HG02763 (cell line): ENCODE results near the gene CLEC18B.
"Not testable (repeated sequence)": the region's sequence is repeated elsewhere in the genome, so short reads cannot be mapped to it uniquely, and the experiment has no call there.

Experiments
- ATAC-seq: cut with Tn5 transposase; IDR thresholded peaks from one replicate; pipeline ENCODE4 v1.9.1; 2021; ENCODE audit warnings: mild to moderate bottlenecking, moderate library complexity; ENCODE audit not compliant: unreplicated experiment

Gene CLEC18B

GRCh38 chr16:74407362-74407705 is 13.9 kb downstream of the CLEC18B start:
- ATAC-seq: not testable (repeated sequence)

GRCh38 chr16:74406600-74407361 is 14.5 kb downstream of the CLEC18B start:
- ATAC-seq: not testable (repeated sequence)

- not testable (repeated sequence) for ATAC-seq
These were observed 16.9 kb downstream of the CLEC18B start for GRCh38 chr16:74404148-74404933.

DNA sequence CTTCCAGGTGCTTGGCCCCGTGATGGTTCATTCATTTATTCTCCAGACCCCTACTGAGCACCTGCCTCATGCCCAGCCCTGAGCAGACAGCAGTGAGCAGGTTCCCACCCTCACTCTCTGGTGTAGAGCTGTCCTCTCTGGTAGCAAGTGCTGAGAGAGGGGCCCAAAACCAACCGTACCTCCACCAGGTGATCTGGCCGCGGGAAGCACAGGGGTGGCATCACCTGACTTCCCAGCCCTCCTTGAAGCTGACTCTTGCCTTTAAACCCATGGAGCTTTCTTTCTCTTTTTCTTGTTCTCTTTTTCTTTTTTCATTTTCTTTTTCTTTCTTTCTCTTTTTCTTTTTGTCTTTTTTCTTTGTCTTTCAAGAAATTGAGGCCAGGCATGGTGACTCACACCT is 21.0 kb downstream of the CLEC18B start:
- not testable (repeated sequence) for ATAC-seq

DNA sequence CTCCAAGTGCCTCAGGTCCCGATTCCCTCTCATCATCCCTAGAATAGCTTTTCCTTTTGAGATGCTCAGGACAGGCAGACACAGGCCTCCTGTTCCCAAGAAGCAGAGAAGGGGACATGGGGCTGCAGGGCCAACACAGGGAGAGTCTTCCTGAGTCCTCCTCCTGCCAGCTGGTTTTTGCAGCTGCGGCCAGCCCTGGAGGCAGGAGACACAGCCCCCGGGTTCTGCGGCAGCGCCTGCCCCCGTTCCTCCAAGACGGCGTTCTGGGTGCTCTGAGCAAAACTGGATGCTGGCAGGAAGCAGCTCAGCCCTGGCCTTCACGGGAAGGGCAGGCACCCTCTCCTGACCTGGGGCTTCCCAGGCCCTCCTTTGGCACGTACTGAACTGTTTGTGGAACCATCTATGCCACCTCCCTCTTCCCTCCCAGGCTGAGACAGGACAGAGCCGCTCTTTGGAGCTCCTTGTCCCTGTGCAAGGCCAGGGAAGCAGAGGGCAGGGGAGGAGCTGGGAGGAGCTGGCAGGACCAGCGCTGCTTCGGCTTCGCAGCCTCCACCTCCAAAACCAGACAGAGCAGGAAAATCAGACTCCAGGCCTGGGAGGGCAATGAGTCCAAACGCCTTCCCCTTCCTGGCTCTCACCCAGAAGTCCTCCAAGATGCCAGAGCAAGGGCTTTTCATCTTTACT is 22.9 kb downstream of the CLEC18B start:
- ATAC-seq: not testable (repeated sequence)

DNA sequence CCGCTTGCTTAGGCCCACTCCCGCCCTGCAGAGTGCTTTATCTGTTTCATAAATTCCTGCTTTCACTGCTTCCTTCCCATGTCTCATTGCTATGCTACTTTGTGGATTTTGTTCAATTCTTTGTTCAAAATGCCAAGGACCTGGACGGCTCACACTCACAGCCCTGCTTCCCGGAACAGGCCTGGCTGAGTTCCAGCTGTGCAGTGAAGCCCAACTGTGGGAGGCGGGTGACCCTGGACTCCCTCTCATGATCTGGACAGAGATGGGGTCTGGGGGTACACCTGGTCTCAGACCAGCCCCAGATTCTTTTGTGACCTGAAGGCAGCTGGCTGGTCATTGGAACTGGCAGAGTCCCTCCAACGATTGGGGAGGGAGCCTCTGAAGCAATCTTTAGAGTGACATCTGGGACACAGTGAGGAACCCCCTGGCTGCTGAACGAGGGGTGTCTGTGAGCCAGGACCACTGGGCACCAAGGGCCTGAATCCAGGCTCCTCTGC is 24.7 kb downstream of the CLEC18B start:
- not testable (repeated sequence) for ATAC-seq

DNA sequence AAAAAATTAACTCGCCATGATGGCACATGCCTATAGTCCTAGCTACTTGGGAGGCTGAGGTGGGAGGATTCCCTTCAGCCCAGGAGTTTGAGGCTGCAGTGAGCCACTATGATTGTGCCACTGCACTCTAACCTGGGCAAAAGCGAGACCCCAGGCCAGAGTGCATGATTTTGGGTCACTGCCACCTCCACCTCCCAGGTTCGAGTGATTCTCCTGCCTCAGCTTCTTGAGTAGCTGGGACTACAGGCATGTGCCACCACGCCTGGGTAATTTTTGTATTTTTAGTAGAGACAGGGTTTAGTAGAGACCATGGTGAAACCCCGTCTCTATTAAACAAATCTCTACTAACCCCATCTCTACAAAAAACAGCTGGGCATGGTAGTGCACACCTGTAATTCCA is 26.7 kb downstream of the CLEC18B start:
- not testable (repeated sequence) for ATAC-seq

- not testable (repeated sequence) for ATAC-seq
These were observed 27.1 kb downstream of the CLEC18B start for GRCh38 chr16:74394131-74394530.

DNA sequence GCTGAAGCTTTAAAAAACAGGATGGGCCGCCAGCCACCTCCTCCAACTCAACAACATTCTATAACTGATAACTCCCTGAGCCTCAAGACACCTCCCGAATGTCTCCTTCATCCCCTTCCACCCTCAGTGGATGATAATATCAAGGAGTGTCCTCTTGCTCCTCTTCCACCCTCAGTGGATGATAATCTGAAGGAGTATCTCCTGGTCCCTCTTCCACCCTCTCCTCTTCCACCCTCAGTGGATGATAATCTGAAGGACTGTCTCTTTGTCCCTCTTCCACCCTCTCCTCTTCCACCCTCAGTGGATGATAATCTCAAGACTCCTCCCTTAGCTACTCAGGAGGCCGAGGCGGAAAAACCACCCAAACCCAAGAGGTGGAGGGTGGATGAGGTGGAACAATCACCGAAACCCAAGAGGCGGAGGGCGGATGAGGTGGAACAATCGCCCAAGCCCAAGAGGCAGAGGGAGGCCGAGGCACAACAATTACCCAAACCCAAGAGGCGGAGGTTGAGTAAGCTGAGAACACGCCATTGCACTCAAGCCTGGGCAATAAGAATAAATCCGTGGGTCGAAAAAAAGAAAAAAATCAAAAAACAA is 29.7 kb downstream of the CLEC18B start:
- not testable (repeated sequence) for ATAC-seq

DNA sequence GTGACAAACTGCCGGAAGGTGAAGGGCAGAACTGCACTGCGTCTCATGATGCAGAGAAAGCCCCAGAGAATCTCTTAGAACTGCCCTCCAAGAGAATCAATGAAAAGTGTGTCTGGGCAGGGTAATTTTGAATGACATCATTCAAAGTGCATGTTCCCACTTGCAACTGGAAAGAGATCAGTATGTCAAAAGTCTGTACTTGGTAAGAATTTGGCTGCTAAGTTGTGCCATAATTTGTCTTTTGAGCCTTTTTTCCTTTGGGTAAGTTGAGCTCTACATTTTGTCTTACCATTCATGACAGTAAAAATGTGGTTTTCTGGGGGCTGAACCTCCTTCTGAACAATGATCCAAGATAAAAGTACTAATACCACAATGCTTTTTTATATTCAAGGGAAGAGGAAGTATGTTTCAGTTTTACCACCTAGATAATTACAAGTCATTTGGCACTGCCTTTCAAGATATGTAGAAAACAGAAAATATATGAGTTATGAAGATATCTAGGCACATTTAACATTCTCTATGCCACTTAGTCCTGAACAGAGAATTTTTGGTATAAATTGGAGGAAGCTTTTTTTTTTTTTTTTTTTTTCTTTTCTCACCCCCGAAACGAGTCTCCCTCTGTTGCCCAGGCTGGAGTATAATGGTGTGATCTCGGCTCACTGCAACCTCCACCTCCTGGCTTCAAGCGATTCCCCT is 38.8 kb downstream of the CLEC18B start:
- not testable (repeated sequence) for ATAC-seq

GRCh38 chr16:74373847-74374184 is 47.5 kb downstream of the CLEC18B start:
- not testable (repeated sequence) for ATAC-seq

- no peak for ATAC-seq
These were observed 48.1 kb downstream of the CLEC18B start for GRCh38 chr16:74372953-74373846.

GRCh38 chr16:74372369-74372768 is 48.9 kb downstream of the CLEC18B start:
- ATAC-seq: no peak

DNA sequence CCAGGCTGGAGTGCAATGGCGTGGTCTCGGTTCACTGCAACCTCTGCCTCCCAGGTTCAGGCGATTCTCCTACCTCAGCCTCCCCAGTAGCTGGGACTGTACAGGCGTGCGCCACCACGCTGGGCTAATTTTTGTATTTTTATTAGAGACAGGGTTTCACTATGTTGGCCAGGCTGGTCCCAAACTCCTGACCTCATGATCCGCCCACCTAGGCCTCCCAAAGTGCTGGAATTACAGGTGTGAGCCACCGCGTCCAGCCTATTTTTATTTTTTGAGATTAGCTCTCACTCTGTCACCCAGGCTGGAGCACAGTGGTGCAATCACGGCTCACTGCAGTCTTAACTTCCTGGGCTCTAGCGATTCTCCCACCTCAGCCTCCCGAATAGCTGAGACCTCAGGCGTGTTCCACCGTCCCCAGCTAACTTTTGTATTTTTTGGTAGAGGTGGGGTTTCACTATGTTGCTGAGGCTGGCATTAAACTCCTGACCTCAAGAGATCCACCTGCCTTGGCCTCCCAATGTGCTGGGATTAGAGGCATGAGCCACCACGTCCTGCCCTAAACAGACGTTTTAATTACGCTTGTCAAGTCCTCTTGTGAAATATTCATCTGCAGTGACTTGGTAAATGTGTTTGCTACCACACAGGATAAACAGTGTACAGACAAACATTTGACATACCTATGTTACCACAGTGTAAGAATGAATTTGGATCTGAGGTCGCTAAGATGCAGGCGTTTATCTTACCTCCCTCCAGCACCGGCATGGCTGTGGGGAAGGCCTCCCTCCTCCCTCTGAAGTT is 50.7 kb downstream of the CLEC18B start:
- ATAC-seq: not testable (repeated sequence)

- peak; percentile 96 for ATAC-seq
These were observed 53.0 kb downstream of the CLEC18B start for GRCh38 chr16:74368002-74368911.

- peak; percentile 39 for ATAC-seq
These were observed 53.7 kb downstream of the CLEC18B start for GRCh38 chr16:74367469-74368001.
